GM12878 (cell line): ENCODE measurements around the gene DIP2B.

Source experiments
- CHD2 ChIP-seq: IDR thresholded peaks from 2 replicates; pipeline ENCODE4 v1.6.1; 2011; ENCODE audit warnings: low read depth, low read length, improper control_type of control experiment, borderline replicate concordance
- CTCF ChIP-seq, 3 experiments: IDR thresholded peaks in 2 of 3; conservative IDR thresholded peaks in 1 of 3; 2 replicates each; pipeline ENCODE4 v1.5.1; 2011; ENCODE audit warnings: low read depth in 3 of 3, low read length in 3 of 3, mild to moderate bottlenecking in 3 of 3, control low read depth in 2 of 3, moderate library complexity in 2 of 3, inconsistent platforms in 1 of 3, mixed read lengths in 1 of 3; ENCODE audit not compliant: control insufficient read depth in 2 of 3, insufficient read depth in 1 of 3; ENCODE audit errors: extremely low read depth in 1 of 3
- FOXK2 ChIP-seq: fragments of 450-650 bp; IDR thresholded peaks from 2 replicates; pipeline ENCODE4 v1.6.1; 2017; ENCODE audit warnings: mild to moderate bottlenecking, moderate library complexity
- POLR2AphosphoS5 ChIP-seq: IDR thresholded peaks from 2 replicates; pipeline ENCODE4 v1.6.1; 2011; ENCODE audit warnings: mild to moderate bottlenecking, low read length, inconsistent platforms
- RAD21 ChIP-seq: IDR thresholded peaks from 2 replicates; pipeline ENCODE4 v1.6.1; 2011; ENCODE audit warnings: mild to moderate bottlenecking, low read depth, low read length, moderate library complexity; ENCODE audit not compliant: insufficient read depth
- ZNF274 ChIP-seq: IDR thresholded peaks from one replicate; pipeline ENCODE4 v1.8.0; 2011; ENCODE audit not compliant: insufficient read length, insufficient read depth

DNA sequence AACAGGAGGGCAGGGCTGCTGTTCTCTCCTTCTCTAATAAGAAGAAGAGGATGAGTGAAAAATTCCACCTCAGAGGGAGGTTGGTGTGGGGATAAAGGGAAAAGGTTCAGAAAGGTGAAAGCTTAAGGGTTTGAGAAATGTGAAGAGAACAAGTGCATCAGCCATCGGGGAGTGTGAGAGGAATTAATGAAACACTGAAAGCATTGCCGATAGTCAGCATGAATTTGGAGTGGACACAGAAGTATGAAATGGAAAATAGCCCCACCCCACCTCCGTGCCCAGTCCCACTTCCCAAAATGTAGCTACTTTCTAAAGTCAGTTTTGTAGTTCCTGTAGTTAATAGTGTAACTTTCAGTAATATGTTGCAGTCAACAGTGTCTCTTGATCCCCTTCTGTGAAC, 33.4 kb downstream of the DIP2B start:
- TF ChIP-seq ZNF274 (no peak), CTCF (IDR thresholded peaks at IDR 0.05 in 2 of 3, conservative IDR thresholded peaks at IDR 0.05 in 1 of 3; ENCODE audit: control insufficient read depth in 2 of 3, extremely low read depth in 1 of 3, insufficient read depth in 1 of 3, low read depth in 3 of 3, low read length in 3 of 3) (no peak), CHD2 (no peak), POLR2AphosphoS5 (no peak), FOXK2 (no peak), RAD21 (no peak)
